GM19099 (cell line): ENCODE measurements around the gene SBNO2.

Experiments used
- POLR2A ChIP-seq: IDR thresholded peaks from 3 replicates; pipeline ENCODE4 v1.6.1; 2011; ENCODE audit warnings: low read depth; ENCODE audit not compliant: insufficient read length; ENCODE audit errors: extremely low read depth

Gene SBNO2

DNA sequence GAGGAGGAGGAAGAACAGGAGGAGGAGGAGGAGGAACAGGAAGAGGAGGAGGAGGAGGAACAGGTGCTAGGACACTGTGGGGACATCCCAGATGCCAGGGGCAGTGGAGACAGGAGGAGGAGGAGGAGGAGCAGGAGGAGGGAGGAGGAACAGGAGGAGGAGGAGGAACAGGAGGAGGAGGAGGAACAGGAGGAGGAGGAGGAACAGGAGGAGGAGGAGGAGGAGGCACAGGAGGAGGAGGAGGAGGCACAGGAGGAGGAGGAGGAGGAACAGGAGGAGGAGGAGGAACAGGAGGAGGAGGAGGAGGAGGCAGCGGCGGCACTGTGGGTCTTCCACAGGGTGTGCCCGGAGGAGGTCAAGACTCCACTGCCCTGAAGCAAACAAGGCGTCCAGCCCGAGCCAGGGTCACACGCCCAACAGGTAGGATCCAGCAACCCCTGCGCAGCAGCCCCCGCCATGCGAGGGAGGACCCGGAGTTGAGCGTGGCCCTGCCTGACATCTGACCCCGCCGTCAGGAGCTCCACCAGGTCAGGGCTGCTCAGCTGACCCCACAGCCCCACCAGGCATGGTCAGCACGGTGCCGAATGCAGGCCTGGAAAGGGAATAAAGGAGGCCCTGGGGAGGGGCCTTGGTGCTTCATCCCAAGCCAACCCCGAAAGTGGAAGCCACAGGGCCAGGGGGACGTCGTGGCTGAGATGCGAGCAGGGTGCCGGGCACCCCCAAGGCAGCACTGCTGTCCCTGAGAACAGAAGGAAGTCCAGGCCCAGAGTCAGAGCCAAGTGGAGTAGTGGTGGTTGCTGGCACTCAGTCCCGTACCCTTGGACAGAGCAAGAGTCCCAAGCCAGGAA lies 9.2 kb downstream of the SBNO2 start:
- TF ChIP-seq POLR2A: no peak

DNA sequence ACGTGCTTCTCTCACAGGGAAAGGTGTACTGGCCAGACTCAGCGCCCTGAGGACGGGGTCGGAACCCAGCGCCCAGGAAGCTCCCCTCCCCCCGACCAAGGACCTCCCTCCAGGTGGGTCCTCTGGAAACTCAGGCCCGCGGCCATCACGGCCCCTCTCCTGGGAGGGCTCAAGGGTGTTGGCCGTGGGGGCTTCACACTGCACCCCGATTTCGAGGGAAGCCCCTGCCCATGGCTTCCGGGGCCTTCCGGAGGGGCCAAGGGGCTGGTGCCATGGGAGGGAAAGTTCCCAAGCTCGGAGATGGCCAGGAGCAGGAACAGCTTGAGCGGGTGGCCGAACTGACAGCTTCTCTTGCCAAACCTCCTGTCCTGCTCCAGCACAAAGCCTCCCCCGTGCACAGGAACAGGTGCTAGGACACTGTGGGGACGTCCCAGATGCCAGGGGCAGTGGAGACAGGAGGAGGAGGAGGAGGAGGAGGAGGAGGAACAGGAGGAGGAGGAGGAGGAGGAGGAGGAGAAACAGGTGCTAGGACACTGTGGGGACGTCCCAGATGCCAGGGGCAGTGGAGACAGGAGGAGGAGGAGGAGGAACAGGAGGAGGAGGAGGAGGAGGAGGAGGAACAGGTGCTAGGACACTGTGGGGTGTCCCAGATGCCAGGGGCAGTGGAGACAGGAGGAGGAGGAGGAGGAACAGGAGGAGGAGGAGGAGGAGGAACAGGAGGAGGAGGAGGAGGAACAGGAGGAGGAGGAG lies 10.0 kb downstream of the SBNO2 start:
- TF ChIP-seq POLR2A: no peak

DNA sequence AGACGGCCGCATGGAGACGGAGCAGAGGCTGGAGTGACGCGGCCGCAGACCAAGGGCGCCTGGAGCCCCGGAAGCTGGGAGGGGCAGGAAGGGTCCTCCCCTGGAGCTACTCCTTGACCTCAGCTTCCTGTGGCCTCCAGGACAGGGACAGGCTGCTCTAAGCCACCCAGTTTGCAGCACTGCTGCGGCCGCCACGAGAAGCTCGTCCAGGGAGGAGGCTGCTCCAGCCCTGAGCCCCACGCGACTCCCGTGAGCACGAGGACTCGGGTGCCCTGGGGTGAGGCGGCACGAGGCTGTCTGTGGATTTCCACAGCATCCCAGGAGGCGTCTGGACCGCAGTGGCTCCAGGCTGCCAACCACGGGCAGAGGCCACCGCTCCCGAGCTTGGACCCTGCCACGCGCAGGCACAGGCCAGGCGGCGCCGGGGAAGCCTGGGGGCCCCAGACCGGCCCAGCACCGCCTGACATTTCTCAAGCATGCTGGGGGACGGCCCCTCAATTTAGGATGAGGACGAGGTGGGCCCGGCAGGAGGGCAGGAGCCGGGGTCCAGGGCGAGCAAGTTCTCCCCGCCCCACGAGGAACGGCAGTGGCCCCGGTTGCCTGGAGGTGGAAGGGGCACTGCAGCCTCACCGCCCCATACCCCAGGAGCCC lies 10.7 kb downstream of the SBNO2 start:
- TF ChIP-seq POLR2A: no peak

DNA sequence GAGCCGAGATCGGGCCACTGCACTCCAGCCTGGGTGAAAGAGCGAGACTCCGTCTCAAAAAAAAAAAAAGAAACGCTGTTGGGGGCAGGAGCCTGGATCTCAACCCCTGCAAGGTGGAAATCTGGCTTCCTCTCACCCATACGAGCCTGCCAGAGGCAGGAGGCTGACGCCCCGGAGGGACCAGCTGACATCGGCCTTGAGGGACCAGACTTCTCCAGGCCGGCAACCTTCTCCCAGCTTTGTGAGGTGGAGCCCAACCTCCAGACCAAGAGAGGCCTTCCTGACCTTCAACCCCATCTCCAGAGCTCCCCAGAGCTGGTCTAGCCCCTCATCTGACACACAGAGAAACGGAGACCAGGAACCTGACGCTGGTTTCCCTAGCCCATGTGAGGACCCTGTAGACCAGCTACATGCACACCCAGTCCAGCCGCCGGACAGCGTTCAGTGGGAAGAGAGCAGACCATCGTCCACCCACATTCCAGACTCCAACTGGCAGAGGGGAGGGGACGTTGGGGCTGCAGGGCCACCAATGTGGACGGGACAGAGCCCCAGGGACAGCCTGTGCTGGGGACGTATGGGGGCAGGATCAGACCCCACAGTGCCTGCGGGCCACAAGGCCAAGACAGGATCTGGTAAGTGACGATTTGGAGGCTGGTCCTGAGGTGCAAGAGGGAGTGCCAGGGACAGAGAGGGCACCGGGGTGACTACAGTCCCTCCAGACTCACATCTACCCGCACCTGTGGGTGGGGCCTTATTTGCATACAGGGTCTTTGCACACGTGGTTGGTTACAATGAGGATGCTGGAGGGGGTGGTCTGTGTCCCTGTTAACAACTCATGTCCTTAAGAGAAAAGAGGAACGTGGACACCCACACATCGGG lies 11.4 kb downstream of the SBNO2 start:
- no peak for TF ChIP-seq POLR2A

- no peak for TF ChIP-seq POLR2A
Observed at GRCh38 chr19:1161716-1162115, 12.4 kb downstream of the SBNO2 start.

- no peak for TF ChIP-seq POLR2A
Observed at GRCh38 chr19:1159864-1160595, 14.0 kb downstream of the SBNO2 start.

DNA sequence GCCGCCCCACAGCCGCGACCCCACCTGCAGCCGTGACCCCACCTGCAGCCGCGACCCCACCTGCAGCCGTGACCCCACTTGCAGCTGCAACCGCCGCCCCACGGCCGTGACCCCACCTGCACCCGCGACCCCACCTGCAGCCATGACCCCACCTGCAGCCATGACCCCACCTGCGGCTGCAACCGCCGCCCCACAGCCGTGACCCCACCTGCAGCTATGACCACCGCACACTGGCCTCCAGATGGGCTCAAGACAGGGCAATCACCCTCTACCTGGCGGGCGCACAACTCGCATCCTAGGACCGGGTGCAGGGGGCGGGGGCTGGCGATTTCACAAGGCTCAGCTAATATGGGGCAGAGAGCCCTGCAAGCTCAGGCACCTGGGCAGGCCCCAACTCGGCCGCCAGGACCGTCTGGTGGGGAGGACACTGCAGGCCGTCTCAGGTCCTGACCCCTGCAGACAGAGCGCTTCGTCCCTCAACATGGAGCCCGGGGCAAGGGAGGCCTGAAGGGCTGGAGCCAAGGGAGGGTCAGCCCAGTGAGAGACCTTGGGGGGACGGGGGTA lies 15.1 kb downstream of the SBNO2 start:
- TF ChIP-seq POLR2A: no peak

DNA sequence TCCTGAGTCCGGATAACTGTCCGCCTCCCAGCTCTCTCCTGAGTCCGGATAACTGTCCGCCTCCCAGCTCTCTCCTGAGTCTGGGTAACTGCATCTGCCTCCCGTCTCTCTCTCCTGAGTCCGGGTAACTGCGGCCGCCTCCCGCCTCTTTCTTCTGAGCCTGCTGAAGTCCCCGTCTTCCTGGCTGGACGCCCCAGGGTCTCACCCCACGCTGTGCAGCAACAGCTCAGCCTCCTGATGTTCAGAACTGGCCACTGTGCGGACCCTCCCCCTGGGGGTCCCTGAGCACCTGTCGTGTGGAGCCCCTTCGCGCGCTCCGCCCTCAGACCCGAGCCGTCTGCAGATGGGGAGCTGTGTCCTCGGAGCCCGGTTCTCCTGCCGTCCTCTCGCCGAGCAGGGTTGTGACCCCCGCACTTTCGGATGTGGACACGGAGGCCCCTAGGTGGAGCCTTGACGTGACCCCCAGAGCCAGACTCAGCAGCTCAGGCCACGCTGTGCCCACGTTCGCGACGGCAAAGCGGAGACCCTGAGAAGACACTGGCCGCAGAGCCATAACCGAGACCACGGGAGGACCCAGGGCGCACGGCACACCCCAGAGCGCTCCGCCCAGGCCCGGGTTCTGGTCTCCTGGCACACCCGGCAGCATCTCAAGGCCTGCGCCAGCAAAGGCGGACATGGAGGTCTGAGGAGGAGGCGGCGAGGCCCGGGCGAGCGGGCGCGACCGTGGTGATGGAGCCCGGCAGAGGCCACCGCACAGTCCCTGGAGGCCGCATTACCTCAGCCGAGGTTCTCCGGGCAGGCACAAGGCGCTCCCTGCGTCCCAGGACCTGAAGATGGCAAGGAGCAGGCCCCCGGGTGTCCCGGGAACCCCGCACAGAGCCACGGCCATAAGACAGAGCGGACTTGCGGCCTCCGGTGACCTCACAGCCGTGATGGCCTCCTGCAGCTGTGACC lies 15.9 kb downstream of the SBNO2 start:
- no peak for TF ChIP-seq POLR2A

DNA sequence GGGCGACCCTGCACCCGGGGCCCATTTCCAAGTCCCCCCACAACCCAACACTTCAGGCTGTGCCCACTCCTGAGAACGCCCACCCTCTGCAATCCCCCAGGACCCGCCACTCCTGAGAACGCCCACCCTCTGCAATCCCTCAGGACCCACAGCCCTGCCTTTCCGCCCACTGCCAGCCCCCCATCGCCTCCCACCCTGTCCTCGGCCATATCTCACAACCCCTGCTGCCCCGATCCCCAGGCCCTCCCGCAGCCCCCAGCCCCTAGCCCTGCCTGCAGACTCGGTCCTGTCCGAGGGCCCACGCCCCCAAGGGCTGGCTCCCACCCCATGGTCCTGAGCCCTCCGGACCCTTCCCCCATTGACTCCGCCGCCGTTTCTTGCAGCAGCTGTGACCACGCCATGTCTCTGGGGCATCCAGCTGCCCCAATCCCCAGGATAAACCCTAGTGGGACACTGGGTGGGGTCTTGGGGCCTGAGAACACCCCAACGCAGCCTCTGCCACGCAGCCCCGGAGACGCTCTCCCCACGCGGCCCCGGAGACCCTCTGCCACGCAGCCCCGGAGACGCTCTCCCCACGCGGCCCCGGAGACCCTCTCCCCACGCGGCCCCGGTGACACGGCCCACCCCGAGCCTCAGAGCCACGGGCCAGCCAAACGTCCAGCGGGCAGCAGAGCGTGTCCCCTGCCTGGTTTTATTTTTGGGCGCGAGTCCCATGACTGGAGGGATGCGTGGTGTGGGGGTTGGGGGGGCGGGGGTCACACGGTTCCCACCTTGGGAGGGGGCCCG lies 17.0 kb downstream of the SBNO2 start:
- no peak for TF ChIP-seq POLR2A

DNA sequence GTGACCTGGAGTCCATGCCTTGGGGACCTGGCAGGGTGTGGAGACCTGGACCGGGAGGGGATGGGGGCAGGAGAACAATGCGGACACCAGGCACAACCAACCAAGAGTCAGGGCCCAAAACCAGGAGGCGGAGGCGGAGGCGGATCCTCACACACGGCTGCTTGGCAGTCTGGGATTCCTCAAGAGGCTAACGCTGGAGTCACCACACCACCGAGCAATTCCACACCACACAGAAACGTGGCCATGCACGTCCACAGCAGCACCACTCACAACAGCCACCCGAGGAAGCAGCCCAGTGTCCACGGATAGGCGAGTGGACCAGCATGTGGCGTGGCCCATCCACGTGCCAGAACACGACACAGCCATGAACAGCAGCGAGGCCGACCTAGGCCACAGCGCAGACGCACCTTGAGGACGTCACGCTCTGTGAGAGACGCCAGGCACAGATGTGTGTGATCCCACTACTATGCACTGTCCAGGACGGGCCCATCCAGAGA lies 17.7 kb downstream of the SBNO2 start:
- no peak for TF ChIP-seq POLR2A

- TF ChIP-seq POLR2A: no peak
Observed at GRCh38 chr19:1155352-1156304, 18.4 kb downstream of the SBNO2 start.
